ENCODE measurements around the gene ZNG1B. TPM values are rescaled to one million over a fixed set of nuclear protein-coding genes. Genes with fewer than 3 reads are reported as not detected.
"Not testable (repeated sequence)": the region's sequence is repeated elsewhere in the genome, so short reads cannot be mapped to it uniquely, and the experiment has no call there.

Gene ZNG1B
- total RNA-seq, 2 experiments from 2014 or later = 42.2 to 44.9 TPM

GRCh38 chr2:113507394-113508140 is 70.1 kb downstream of the ZNG1B start:
- intact Hi-C loops (cut with DNase I, micrococcal nuclease) = loop anchor here in 1 of 2 experiments (10.0 kb wide), 1 partner anchor 233 kb away; the partner anchor contains the start of gene PAX8
- H3K4me3 Mint-ChIP-seq; CTCF ChIA-PET; H3K27ac Mint-ChIP-seq; POLR2A ChIA-PET; H3K4me1 Mint-ChIP-seq; DNase-seq; H3K9me3 Mint-ChIP-seq (ENCODE audit: low read depth); H3K36me3 Mint-ChIP-seq (ENCODE audit: low read depth): not testable (repeated sequence)
- ATAC-seq = peak; percentile 17
- peaks cover 14% of the 10 kb centered on the region for H3K27me3 Mint-ChIP-seq

- DNase-seq; H3K4me3 Mint-ChIP-seq; ATAC-seq; H3K4me1 Mint-ChIP-seq; POLR2A ChIA-PET; H3K9me3 Mint-ChIP-seq (ENCODE audit: low read depth); H3K27ac Mint-ChIP-seq; H3K36me3 Mint-ChIP-seq (ENCODE audit: low read depth); CTCF ChIA-PET: not testable (repeated sequence)
- peaks cover 11% of the 10 kb centered on the region for H3K27me3 Mint-ChIP-seq
- intact Hi-C loops (cut with DNase I, micrococcal nuclease) = loop anchor here in 1 of 2 experiments (10.0 kb wide), 1 partner anchor 233 kb away; the partner anchor contains the start of gene PAX8
Observed at GRCh38 chr2:113508187-113508586, 70.7 kb downstream of the ZNG1B start.

- ATAC-seq; H3K4me1 Mint-ChIP-seq; CTCF ChIA-PET; H3K36me3 Mint-ChIP-seq (ENCODE audit: low read depth); H3K4me3 Mint-ChIP-seq; intact Hi-C loops (cut with DNase I, micrococcal nuclease); H3K9me3 Mint-ChIP-seq (ENCODE audit: low read depth); POLR2A ChIA-PET; H3K27me3 Mint-ChIP-seq; H3K27ac Mint-ChIP-seq; DNase-seq: not testable (repeated sequence)
Observed at GRCh38 chr2:113510913-113511312, 73.4 kb downstream of the ZNG1B start.

GRCh38 chr2:113511859-113512258 is 74.4 kb downstream of the ZNG1B start:
- H3K36me3 Mint-ChIP-seq (ENCODE audit: low read depth); DNase-seq; POLR2A ChIA-PET: not testable (repeated sequence)

GRCh38 chr2:113515457-113515856 is 78.0 kb downstream of the ZNG1B start:
- intact Hi-C loops (cut with DNase I, micrococcal nuclease); POLR2A ChIA-PET; H3K9me3 Mint-ChIP-seq (ENCODE audit: low read depth); DNase-seq; H3K4me3 Mint-ChIP-seq; H3K4me1 Mint-ChIP-seq; CTCF ChIA-PET; ATAC-seq; H3K36me3 Mint-ChIP-seq (ENCODE audit: low read depth); H3K27ac Mint-ChIP-seq; H3K27me3 Mint-ChIP-seq: not testable (repeated sequence)

More at GRCh38 chr2:113511859-113512258, 74.4 kb downstream of the ZNG1B start:
- H3K4me1 Mint-ChIP-seq; H3K27ac Mint-ChIP-seq; intact Hi-C loops (cut with DNase I, micrococcal nuclease); H3K9me3 Mint-ChIP-seq (ENCODE audit: low read depth); CTCF ChIA-PET; H3K27me3 Mint-ChIP-seq; H3K4me3 Mint-ChIP-seq: not testable (repeated sequence)
- peak; percentile 36 for ATAC-seq

- H3K36me3 Mint-ChIP-seq (ENCODE audit: low read depth); DNase-seq; ATAC-seq; H3K27ac Mint-ChIP-seq; CTCF ChIA-PET; H3K9me3 Mint-ChIP-seq (ENCODE audit: low read depth); H3K27me3 Mint-ChIP-seq; H3K4me1 Mint-ChIP-seq; H3K4me3 Mint-ChIP-seq; intact Hi-C loops (cut with DNase I, micrococcal nuclease); POLR2A ChIA-PET: not testable (repeated sequence)
Observed at GRCh38 chr2:113515995-113516394, 78.5 kb downstream of the ZNG1B start.

GRCh38 chr2:113517025-113517424 is 79.5 kb downstream of the ZNG1B start:
- H3K9me3 Mint-ChIP-seq (ENCODE audit: low read depth); H3K27me3 Mint-ChIP-seq; CTCF ChIA-PET; H3K4me3 Mint-ChIP-seq; DNase-seq; POLR2A ChIA-PET; H3K27ac Mint-ChIP-seq; H3K36me3 Mint-ChIP-seq (ENCODE audit: low read depth); H3K4me1 Mint-ChIP-seq; intact Hi-C loops (cut with DNase I, micrococcal nuclease): not testable (repeated sequence)
- ATAC-seq = peak; percentile 83

- DNase-seq = peak; percentile 18
- H3K4me3 Mint-ChIP-seq; H3K36me3 Mint-ChIP-seq (ENCODE audit: low read depth); H3K27ac Mint-ChIP-seq; H3K27me3 Mint-ChIP-seq; intact Hi-C loops (cut with DNase I, micrococcal nuclease); H3K9me3 Mint-ChIP-seq (ENCODE audit: low read depth); CTCF ChIA-PET; H3K4me1 Mint-ChIP-seq; ATAC-seq; POLR2A ChIA-PET: not testable (repeated sequence)
Observed at GRCh38 chr2:113520837-113521236, 83.3 kb downstream of the ZNG1B start.

- ATAC-seq; POLR2A ChIA-PET; H3K27ac Mint-ChIP-seq; CTCF ChIA-PET; H3K9me3 Mint-ChIP-seq (ENCODE audit: low read depth); H3K27me3 Mint-ChIP-seq; H3K36me3 Mint-ChIP-seq (ENCODE audit: low read depth); H3K4me3 Mint-ChIP-seq; H3K4me1 Mint-ChIP-seq; intact Hi-C loops (cut with DNase I, micrococcal nuclease); DNase-seq: not testable (repeated sequence)
Observed at GRCh38 chr2:113521492-113521891, 84.0 kb downstream of the ZNG1B start.

GRCh38 chr2:113524986-113525385 is 87.5 kb downstream of the ZNG1B start:
- H3K27ac Mint-ChIP-seq; H3K36me3 Mint-ChIP-seq (ENCODE audit: low read depth); DNase-seq; H3K4me1 Mint-ChIP-seq; POLR2A ChIA-PET; ATAC-seq; H3K27me3 Mint-ChIP-seq; intact Hi-C loops (cut with DNase I, micrococcal nuclease); H3K4me3 Mint-ChIP-seq; H3K9me3 Mint-ChIP-seq (ENCODE audit: low read depth); CTCF ChIA-PET: not testable (repeated sequence)

GRCh38 chr2:113527350-113528045 is 90.0 kb downstream of the ZNG1B start:
- CTCF ChIA-PET = interaction anchor here (0.7 kb wide), 1 partner anchor 183 kb away, joined by 3 read pairs; no protein-coding TSS in a partner anchor
- H3K27me3 Mint-ChIP-seq; H3K36me3 Mint-ChIP-seq (ENCODE audit: low read depth); intact Hi-C loops (cut with DNase I, micrococcal nuclease); H3K27ac Mint-ChIP-seq; H3K9me3 Mint-ChIP-seq (ENCODE audit: low read depth); DNase-seq; H3K4me3 Mint-ChIP-seq; POLR2A ChIA-PET; H3K4me1 Mint-ChIP-seq: not testable (repeated sequence)
- peak; percentile 92 for ATAC-seq

GRCh38 chr2:113528126-113528525 is 90.6 kb downstream of the ZNG1B start:
- H3K4me1 Mint-ChIP-seq; intact Hi-C loops (cut with DNase I, micrococcal nuclease); H3K36me3 Mint-ChIP-seq (ENCODE audit: low read depth); H3K27ac Mint-ChIP-seq; POLR2A ChIA-PET; H3K4me3 Mint-ChIP-seq; ATAC-seq; H3K9me3 Mint-ChIP-seq (ENCODE audit: low read depth); DNase-seq; H3K27me3 Mint-ChIP-seq: not testable (repeated sequence)
- CTCF ChIA-PET = interaction anchor here (0.7 kb wide), 1 partner anchor 182 kb away, joined by 3 read pairs; no protein-coding TSS in a partner anchor

Data from activated CD4-positive, alpha-beta T cell treated with anti-CD3 and anti-CD28 coated beads for 36 hours (primary cell).